DOHH2 (cell line): ENCODE results near the gene CACNA2D4.

Experiments used
- CTCF ChIP-seq: fragments of 200-600 bp; sonication (generic); IDR thresholded peaks from one replicate; pipeline ENCODE4 v1.5.1; 2014; ENCODE audit warnings: antibody characterized with exemption, mild to moderate bottlenecking, low read depth, low read length; ENCODE audit not compliant: poor library complexity, severe bottlenecking
- EZH2phosphoT487 ChIP-seq: fragments of 200-600 bp; sonication (generic); IDR thresholded peaks from 2 replicates; pipeline ENCODE4 v1.6.1; 2017; ENCODE audit warnings: borderline replicate concordance, mild to moderate bottlenecking, antibody characterized with exemption, low read length, moderate library complexity, mixed read lengths

DNA sequence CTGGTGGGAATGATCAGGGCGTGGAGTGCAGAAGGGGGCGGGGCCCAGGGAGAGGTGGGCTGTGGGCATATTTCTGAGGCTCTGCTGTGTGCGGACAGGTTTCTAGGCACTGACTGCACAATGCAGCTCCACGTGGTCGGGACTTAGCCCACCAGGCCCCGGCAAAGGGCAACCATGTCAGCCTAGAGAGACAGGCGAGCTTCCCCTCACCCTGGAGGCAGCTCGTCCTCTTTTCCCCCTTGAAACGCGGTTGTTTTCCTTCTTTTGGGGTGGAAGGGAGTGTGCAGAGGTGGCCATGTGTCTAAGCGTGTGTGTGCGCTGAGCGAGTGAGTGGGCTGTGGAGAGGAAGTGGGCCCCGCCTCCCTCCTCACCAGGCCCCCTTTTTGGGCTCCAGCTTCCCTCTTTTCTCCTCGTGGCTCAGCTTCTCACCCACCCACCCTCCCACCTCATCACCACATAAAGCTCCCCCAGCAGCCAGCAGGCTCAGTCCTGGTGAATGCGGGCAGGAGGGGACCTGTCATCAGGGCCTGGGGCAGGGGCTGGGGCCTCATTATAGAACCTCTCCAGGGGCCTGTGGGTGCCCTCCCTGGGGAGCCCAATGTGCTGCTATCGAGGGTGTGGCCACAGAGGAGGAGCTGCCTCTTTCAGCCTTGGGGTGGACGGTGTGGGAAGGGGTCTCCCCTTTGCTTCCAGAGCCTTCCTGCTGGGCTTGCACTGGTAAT lies 76.1 kb downstream of the CACNA2D4 start:
- TF ChIP-seq CTCF (no peak), EZH2phosphoT487 (no peak)
